Suprapubic skin (tissue), 4 donors: ENCODE measurements around the gene TAF11L3.
"Not testable (repeated sequence)": the region's sequence is repeated elsewhere in the genome, so short reads cannot be mapped to it uniquely, and the experiment has no call there.

Experiments used
- CTCF ChIP-seq, 2 donors: fragments of 200-600 bp in 1 of 2; fragments of 450-650 bp in 1 of 2; sonication (generic) in 1 of 2; IDR thresholded peaks; one replicate each; pipeline ENCODE4 v1.5.1; 2016 to 2019; ENCODE audit warnings: antibody characterized with exemption in 2 of 2, mild to moderate bottlenecking in 1 of 2, moderate library complexity in 1 of 2
- EP300 ChIP-seq: sonication (generic); formaldehyde crosslinking; IDR thresholded peaks from one replicate; pipeline ENCODE4 v1.6.1; 2017; ENCODE audit warnings: antibody characterized with exemption
- POLR2A ChIP-seq, 2 donors: fragments of 450-650 bp; IDR thresholded peaks; one replicate each; pipeline ENCODE4 v1.6.1; 2017; ENCODE audit warnings: antibody characterized with exemption in 2 of 2, mild to moderate bottlenecking in 2 of 2, moderate library complexity in 2 of 2
- POLR2AphosphoS5 ChIP-seq, 3 donors: sonication (generic); formaldehyde crosslinking; IDR thresholded peaks; one replicate each; pipeline ENCODE4 v1.6.1; 2017; ENCODE audit warnings: antibody characterized with exemption in 3 of 3

GRCh38 chr5:17528369-17528768, 10.2 kb downstream of the TAF11L3 start, which contains the start of gene TAF11L6:
- TF ChIP-seq POLR2A (IDR thresholded peaks at IDR 0.05); CTCF (IDR thresholded peaks at IDR 0.05); POLR2AphosphoS5 (IDR thresholded peaks at IDR 0.05); EP300: not testable (repeated sequence)
